Sigmoid colon (tissue), 7 donors: ENCODE measurements around the gene SLC11A1. TPM values are rescaled to one million over a fixed set of nuclear protein-coding genes. Genes with fewer than 3 reads are reported as not detected.

Experiments used
- DNase-seq: peaks from one replicate; pipeline ENCODE4 v3.0.0-alpha.2; 2019
- H3K27ac ChIP-seq, 4 donors: fragments of 200-600 bp; sonication (generic); one replicate each; pipeline ENCODE4 v1.5.1; 2016 to 2019; ENCODE audit warnings: mild to moderate bottlenecking in 1 of 4
- H3K27me3 ChIP-seq, 3 donors: fragments of 200-600 bp; sonication (generic); one replicate each; pipeline ENCODE4 v1.5.1; 2019; ENCODE audit warnings: mild to moderate bottlenecking in 1 of 3
- H3K36me3 ChIP-seq, 4 donors: fragments of 200-600 bp; sonication (generic); one replicate each; pipeline ENCODE4 v1.5.1; 2016 to 2019
- H3K4me1 ChIP-seq, 4 donors: fragments of 200-600 bp; sonication (generic); one replicate each; pipeline ENCODE4 v1.5.1; 2017 to 2019
- H3K4me3 ChIP-seq, 4 donors: fragments of 200-600 bp; sonication (generic); one replicate each; pipeline ENCODE4 v1.5.1; 2017 to 2019; ENCODE audit warnings: mild to moderate bottlenecking in 2 of 4, moderate library complexity in 1 of 4
- H3K9me3 ChIP-seq, 4 donors: fragments of 200-600 bp in 3 of 4; sonication (generic) in 3 of 4; one replicate each; pipeline versions ENCODE4 v1.5.1 to v1.6.1; 2013 to 2019
- EP300 ChIP-seq, 4 donors: sonication (generic); formaldehyde crosslinking; IDR thresholded peaks; one replicate each; pipeline ENCODE4 v1.6.1; 2017; ENCODE audit warnings: antibody characterized with exemption in 4 of 4
- POLR2A ChIP-seq, 2 donors: fragments of 450-650 bp; IDR thresholded peaks; one replicate each; pipeline ENCODE4 v1.6.1; 2016; ENCODE audit warnings: antibody characterized with exemption in 2 of 2, mild to moderate bottlenecking in 2 of 2, moderate library complexity in 2 of 2
- POLR2AphosphoS5 ChIP-seq, 4 donors: sonication (generic); formaldehyde crosslinking; IDR thresholded peaks; one replicate each; pipeline ENCODE4 v1.6.1; 2017; ENCODE audit warnings: antibody characterized with exemption in 4 of 4
- WGBS, 2 donors: extraction: QIAGEN DNeasy Blood & Tissue Kit; methylation state at CpG; one replicate each; pipeline ENCODE4 v1.1.7; 2013; 5-methylcytosine and 5-hydroxymethylcytosine counted together
- intact Hi-C: fragments of 100-400 bp; cut with DNase I; formaldehyde crosslinking; loops from one replicate; pipeline ENCODE4 v1.15.1; 2023
- polyA plus RNA-seq, 3 donors: library from polyadenylated mRNA; stranded (reverse); fragments of 200-250 nt; gene quantifications; one replicate each; pipeline ENCODE4 v1.2.3, GENCODE V29; 2013
- total RNA-seq, 4 donors: library from RNA; depleted of rRNA; stranded (reverse); fragments of >200 nt; gene quantifications; one replicate each; pipeline ENCODE4 v1.1.0, GENCODE V29; 2016
- TF ChIP-seq, protein P1 (sequence below), 4 experiments: fragments of 450-650 bp in 3 of 4; fragments of 200-600 bp in 1 of 4; IDR thresholded peaks; one replicate each; pipeline ENCODE4 v1.5.1; 2016 to 2019; ENCODE audit warnings: antibody characterized with exemption in 4 of 4, mild to moderate bottlenecking in 3 of 4, moderate library complexity in 2 of 4
- donor health status: healthy with polysubstance abuse.
- donor health status: Bipolar disorder and iron deficiency.
- donor health status: healthy.

Gene SLC11A1
- total and polyA plus RNA-seq, 7 donors, result 1.2 to 19.0 (median 13.8) TPM

DNA sequence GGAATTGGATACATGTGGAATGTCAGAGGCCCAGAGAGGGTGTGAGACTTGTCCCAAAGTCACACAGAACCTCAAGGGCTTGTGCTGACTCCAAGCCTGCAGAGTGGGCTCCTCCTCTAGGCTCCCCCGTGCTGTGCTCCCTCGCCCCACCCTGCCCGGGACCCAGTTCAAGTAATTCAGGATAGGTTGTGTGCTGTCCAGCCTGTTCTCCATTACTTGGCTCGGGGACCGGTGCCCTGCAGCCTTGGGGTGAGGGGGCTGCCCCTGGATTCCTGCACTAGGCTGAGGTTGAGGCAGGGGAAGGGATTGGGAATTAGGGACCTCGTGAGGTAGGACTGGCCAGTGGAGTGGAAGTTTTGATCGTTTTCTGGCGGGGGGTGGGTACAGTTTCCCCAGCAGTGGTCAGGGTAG lies 20.4 kb downstream of the SLC11A1 start:
- intact Hi-C loops, result loop anchor here (10.0 kb wide), 1 partner anchor 252 kb away; the partner anchor contains the start of genes BCS1L and ZNF142
- 81 to 83% methylated on average over 8 of the region's 8 CpGs for WGBS, 2 donors
- H3K27me3 ChIP-seq, result no peaks in the 10 kb centered on the region
- H3K36me3 ChIP-seq, result peaks cover 11 to 40% (median 31%) of the 10 kb centered on the region in 4 donors
- peaks cover 0 to 63% (median 52%) of the 10 kb centered on the region in 4 donors for H3K4me1 ChIP-seq
- TF ChIP-seq, protein P1, sequence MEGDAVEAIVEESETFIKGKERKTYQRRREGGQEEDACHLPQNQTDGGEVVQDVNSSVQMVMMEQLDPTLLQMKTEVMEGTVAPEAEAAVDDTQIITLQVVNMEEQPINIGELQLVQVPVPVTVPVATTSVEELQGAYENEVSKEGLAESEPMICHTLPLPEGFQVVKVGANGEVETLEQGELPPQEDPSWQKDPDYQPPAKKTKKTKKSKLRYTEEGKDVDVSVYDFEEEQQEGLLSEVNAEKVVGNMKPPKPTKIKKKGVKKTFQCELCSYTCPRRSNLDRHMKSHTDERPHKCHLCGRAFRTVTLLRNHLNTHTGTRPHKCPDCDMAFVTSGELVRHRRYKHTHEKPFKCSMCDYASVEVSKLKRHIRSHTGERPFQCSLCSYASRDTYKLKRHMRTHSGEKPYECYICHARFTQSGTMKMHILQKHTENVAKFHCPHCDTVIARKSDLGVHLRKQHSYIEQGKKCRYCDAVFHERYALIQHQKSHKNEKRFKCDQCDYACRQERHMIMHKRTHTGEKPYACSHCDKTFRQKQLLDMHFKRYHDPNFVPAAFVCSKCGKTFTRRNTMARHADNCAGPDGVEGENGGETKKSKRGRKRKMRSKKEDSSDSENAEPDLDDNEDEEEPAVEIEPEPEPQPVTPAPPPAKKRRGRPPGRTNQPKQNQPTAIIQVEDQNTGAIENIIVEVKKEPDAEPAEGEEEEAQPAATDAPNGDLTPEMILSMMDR (IDR thresholded peaks at IDR 0.05), result no peak
- no peak for TF ChIP-seq POLR2AphosphoS5 (IDR thresholded peaks at IDR 0.05)
- peak overlapping the region in 1 of 4 donors; percentile 97 for H3K4me3 ChIP-seq
- no peak for DNase-seq
- peak overlapping the region; percentile 97 to 100 (median 100) for H3K27ac ChIP-seq
- no peaks in the 10 kb centered on the region for H3K9me3 ChIP-seq

GRCh38 chr2:218402911-218403411 lies 20.9 kb downstream of the SLC11A1 start:
- intact Hi-C loops, result loop anchor here (10.0 kb wide), 1 partner anchor 252 kb away; the partner anchor contains the start of genes BCS1L and ZNF142
- no peaks in the 10 kb centered on the region for H3K27me3 ChIP-seq
- 88 to 90% methylated on average over 26 of the region's 26 CpGs for WGBS, 2 donors
- no peak overlapping the region for H3K4me3 ChIP-seq
- peaks cover 0 to 62% (median 52%) of the 10 kb centered on the region in 4 donors for H3K4me1 ChIP-seq
- TF ChIP-seq POLR2AphosphoS5 (IDR thresholded peaks at IDR 0.05), result no peak
- no peaks in the 10 kb centered on the region for H3K9me3 ChIP-seq
- peak; percentile 66 for DNase-seq
- peaks cover 11 to 40% (median 31%) of the 10 kb centered on the region in 4 donors for H3K36me3 ChIP-seq
- peak overlapping the region in 3 of 4 donors; percentile 97 to 100 (median 100) for H3K27ac ChIP-seq

DNA sequence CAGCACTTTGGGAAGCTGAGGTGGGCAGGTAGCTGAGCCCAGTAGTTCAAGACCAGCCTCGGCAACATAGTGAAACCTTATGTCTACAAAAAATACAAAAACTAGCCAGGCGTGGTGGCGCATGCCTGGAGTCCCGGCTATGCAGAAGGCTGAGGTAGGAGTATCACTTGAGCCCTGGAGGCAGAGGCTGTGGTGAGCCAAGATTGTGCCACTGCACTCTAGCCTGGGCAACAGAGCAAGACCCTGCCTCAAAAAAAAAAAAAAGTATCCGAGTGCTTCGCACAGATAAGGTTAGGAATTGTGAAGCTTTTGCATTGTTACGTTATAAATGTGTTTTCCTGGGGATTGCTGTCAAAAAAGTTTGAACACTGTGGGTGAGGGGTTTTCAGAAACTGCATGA lies 21.7 kb downstream of the SLC11A1 start:
- Histone ChIP-seq H3K4me1 (peaks cover 0 to 56% (median 47%) of the 10 kb centered on the region in 4 donors), H3K9me3 (no peaks in the 10 kb centered on the region), H3K27ac (peak overlapping the region in 2 of 4 donors; percentile 15 to 90), H3K36me3 (peaks cover 11 to 40% (median 31%) of the 10 kb centered on the region in 4 donors), H3K4me3 (no peak overlapping the region), H3K27me3 (no peaks in the 10 kb centered on the region)
- TF ChIP-seq EP300 (IDR thresholded peaks at IDR 0.05), result no peak
- TF ChIP-seq POLR2AphosphoS5 (IDR thresholded peaks at IDR 0.05), result no peak
- TF ChIP-seq, protein P1 (IDR thresholded peaks at IDR 0.05), result no peak
- no peak for TF ChIP-seq POLR2A (IDR thresholded peaks at IDR 0.05)
- intact Hi-C loops, result loop anchor here (10.0 kb wide), 1 partner anchor 251 kb away; the partner anchor contains the start of genes BCS1L and ZNF142
- no peak for DNase-seq
- WGBS, 2 donors, result 82 to 86% methylated on average over 7 of the region's 7 CpGs

GRCh38 chr2:218404351-218405085 lies 22.4 kb downstream of the SLC11A1 start:
- peak; percentile 71 for DNase-seq
- no peak overlapping the region for H3K4me3 ChIP-seq
- H3K9me3 ChIP-seq, result no peaks in the 10 kb centered on the region
- H3K27ac ChIP-seq, result peak overlapping the region; percentile 88 to 92 (median 90)
- peaks cover 0 to 52% (median 45%) of the 10 kb centered on the region in 4 donors for H3K4me1 ChIP-seq
- intact Hi-C loops, result loop anchor here (5.0 to 10.0 kb wide), 5 partner anchors 217 to 983 kb away; partner anchors contain the start of genes BCS1L, DNPEP and ZNF142
- H3K27me3 ChIP-seq, result no peaks in the 10 kb centered on the region
- peaks cover 11 to 40% (median 31%) of the 10 kb centered on the region in 4 donors for H3K36me3 ChIP-seq
- no peak for TF ChIP-seq EP300 (IDR thresholded peaks at IDR 0.05)
- TF ChIP-seq POLR2AphosphoS5 (IDR thresholded peaks at IDR 0.05), result no peak
- TF ChIP-seq, protein P1 (IDR thresholded peaks at IDR 0.05), result no peak
- TF ChIP-seq POLR2A (IDR thresholded peaks at IDR 0.05), result no peak
- 69 to 76% methylated on average over 16 of the region's 16 CpGs for WGBS, 2 donors
